ENCODE results near the gene RRP7A.
"Not testable (repeated sequence)": the region's sequence is repeated elsewhere in the genome, so short reads cannot be mapped to it uniquely, and the experiment has no call there.

- TF ChIP-seq EZH2 (IDR thresholded peaks at IDR 0.05; ENCODE audit: borderline replicate concordance, low read depth, low read length, severe bottlenecking): not testable (repeated sequence)
- TF ChIP-seq, protein P1, sequence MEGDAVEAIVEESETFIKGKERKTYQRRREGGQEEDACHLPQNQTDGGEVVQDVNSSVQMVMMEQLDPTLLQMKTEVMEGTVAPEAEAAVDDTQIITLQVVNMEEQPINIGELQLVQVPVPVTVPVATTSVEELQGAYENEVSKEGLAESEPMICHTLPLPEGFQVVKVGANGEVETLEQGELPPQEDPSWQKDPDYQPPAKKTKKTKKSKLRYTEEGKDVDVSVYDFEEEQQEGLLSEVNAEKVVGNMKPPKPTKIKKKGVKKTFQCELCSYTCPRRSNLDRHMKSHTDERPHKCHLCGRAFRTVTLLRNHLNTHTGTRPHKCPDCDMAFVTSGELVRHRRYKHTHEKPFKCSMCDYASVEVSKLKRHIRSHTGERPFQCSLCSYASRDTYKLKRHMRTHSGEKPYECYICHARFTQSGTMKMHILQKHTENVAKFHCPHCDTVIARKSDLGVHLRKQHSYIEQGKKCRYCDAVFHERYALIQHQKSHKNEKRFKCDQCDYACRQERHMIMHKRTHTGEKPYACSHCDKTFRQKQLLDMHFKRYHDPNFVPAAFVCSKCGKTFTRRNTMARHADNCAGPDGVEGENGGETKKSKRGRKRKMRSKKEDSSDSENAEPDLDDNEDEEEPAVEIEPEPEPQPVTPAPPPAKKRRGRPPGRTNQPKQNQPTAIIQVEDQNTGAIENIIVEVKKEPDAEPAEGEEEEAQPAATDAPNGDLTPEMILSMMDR (IDR thresholded peaks at IDR 0.05; ENCODE audit: borderline replicate concordance, extremely low read depth, low read length, poor library complexity, severe bottlenecking): not testable (repeated sequence)
Observed at GRCh38 chr22:42535082-42535731, 15.6 kb upstream of the RRP7A start.
